GM18519 (cell line): ENCODE results near the gene INIP.
"Not testable (repeated sequence)": the region's sequence is repeated elsewhere in the genome, so short reads cannot be mapped to it uniquely, and the experiment has no call there.

Source experiments
- ATAC-seq: cut with Tn5 transposase; IDR thresholded peaks from one replicate; pipeline ENCODE4 v1.9.1; 2021; ENCODE audit warnings: mild to moderate bottlenecking, moderate library complexity; ENCODE audit not compliant: unreplicated experiment, low FRiP score

Gene INIP

GRCh38 chr9:112677040-112677439 is 40.9 kb downstream of the INIP start:
- no peak for ATAC-seq

GRCh38 chr9:112673221-112673620 is 44.7 kb downstream of the INIP start:
- ATAC-seq = not testable (repeated sequence)

- no peak for ATAC-seq
Observed at GRCh38 chr9:112670991-112671625, 46.8 kb downstream of the INIP start.

- ATAC-seq = no peak
Observed at GRCh38 chr9:112669326-112669725, 48.6 kb downstream of the INIP start.

- ATAC-seq = no peak
Observed at GRCh38 chr9:112665347-112665746, 52.6 kb downstream of the INIP start.

GRCh38 chr9:112664531-112664930 is 53.4 kb downstream of the INIP start:
- ATAC-seq = no peak

GRCh38 chr9:112663681-112664080 is 54.2 kb downstream of the INIP start:
- ATAC-seq = no peak

- ATAC-seq = no peak
Observed at GRCh38 chr9:112659906-112660305, 58.0 kb downstream of the INIP start.

- no peak for ATAC-seq
Observed at GRCh38 chr9:112655668-112656067, 62.2 kb downstream of the INIP start.

- no peak for ATAC-seq
Observed at GRCh38 chr9:112654282-112654681, 63.6 kb downstream of the INIP start.

GRCh38 chr9:112648624-112649023 is 69.3 kb downstream of the INIP start:
- ATAC-seq = no peak

GRCh38 chr9:112647596-112647995 is 70.3 kb downstream of the INIP start:
- no peak for ATAC-seq

- no peak for ATAC-seq
Observed at GRCh38 chr9:112642126-112642525, 75.8 kb downstream of the INIP start.

- no peak for ATAC-seq
Observed at GRCh38 chr9:112640311-112640710, 77.6 kb downstream of the INIP start.
